IMR-90 (cell line): ENCODE results near the gene PARVB. TPM values are rescaled to one million over a fixed set of nuclear protein-coding genes. Genes with fewer than 3 reads are reported as not detected.

Experiments
- ATAC-seq: fragments of 200-7000 bp; cut with Tn5 transposase; 2 replicates; pipeline ENCODE4 v1.9.1; 2020; ENCODE audit warnings: low read depth, mild to moderate bottlenecking, moderate library complexity
- BruUV-seq: library from RNA; stranded (reverse); fragments of 400-500 nt; replicated peaks from 2 replicates; lab custom pipeline; 2021; lab: Mats Ljungman, UMichigan
- CTCF ChIA-PET: fragments of 300-600 bp; formaldehyde crosslinking; extraction: SDS; loops from one replicate; lab custom pipeline; 2021; ENCODE audit warnings: antibody characterized with exemption; lab: Yijun Ruan, JAX
- POLR2A ChIA-PET: fragments of 300-600 bp; sonication (Branson Sonifier 250); formaldehyde crosslinking; loops from one replicate; lab custom pipeline; 2022; ENCODE audit warnings: antibody characterized with exemption; ENCODE audit not compliant: unreplicated experiment; lab: Charles Lee
- DNase-seq: peaks from one replicate; pipeline ENCODE4 v3.0.0; 2013
- H2AFZ ChIP-seq: replicated peaks from 2 replicates; pipeline ENCODE3; 2013; ENCODE audit warnings: low read length, mild to moderate bottlenecking; ENCODE audit not compliant: poor library complexity
- H2AK5ac ChIP-seq: 2 replicates; pipeline ENCODE4 v1.6.1; 2013; ENCODE audit warnings: low read depth, low read length, inconsistent platforms
- H2AK9ac ChIP-seq: replicated peaks from 2 replicates; pipeline ENCODE3; 2013; ENCODE audit warnings: mild to moderate bottlenecking, low read depth, low read length, moderate library complexity; ENCODE audit not compliant: poor library complexity
- H2BK120ac ChIP-seq: 2 replicates; pipeline ENCODE4 v1.6.1; 2013; ENCODE audit warnings: low read depth, low read length, inconsistent platforms
- H2BK15ac ChIP-seq: 3 replicates; pipeline ENCODE4 v1.6.1; 2013; ENCODE audit warnings: low read depth, low read length, inconsistent platforms
- H2BK20ac ChIP-seq: 2 replicates; pipeline ENCODE4 v1.6.1; 2013; ENCODE audit warnings: low read depth, mild to moderate bottlenecking, inconsistent platforms, low read length, moderate library complexity
- H2BK5ac ChIP-seq: 2 replicates; pipeline ENCODE4 v1.6.1; 2013; ENCODE audit warnings: mild to moderate bottlenecking, low read depth, low read length, inconsistent platforms; ENCODE audit not compliant: poor library complexity, severe bottlenecking
- H3K14ac ChIP-seq: replicated peaks from 2 replicates; pipeline ENCODE4 v1.6.1; 2013; ENCODE audit warnings: low read depth, low read length, inconsistent platforms
- H3K18ac ChIP-seq: 2 replicates; pipeline ENCODE4 v1.6.1; 2013; ENCODE audit warnings: low read depth, low read length, control low read depth
- H3K23ac ChIP-seq: 2 replicates; pipeline ENCODE4 v1.6.1; 2013; ENCODE audit warnings: low read depth, low read length, inconsistent platforms
- H3K27ac ChIP-seq: 2 replicates; pipeline ENCODE4 v1.5.1; 2013; ENCODE audit warnings: mild to moderate bottlenecking, control low read depth, low read length; ENCODE audit not compliant: insufficient read depth
- H3K27me3 ChIP-seq: 2 replicates; pipeline ENCODE4 v1.6.1; 2013; ENCODE audit warnings: low read length; ENCODE audit not compliant: control insufficient read depth, insufficient read depth
- H3K36me3 ChIP-seq: 2 replicates; pipeline ENCODE4 v1.6.1; 2013; ENCODE audit warnings: low read length, mixed read lengths; ENCODE audit not compliant: control insufficient read depth, insufficient read depth
- H3K4ac ChIP-seq: 2 replicates; pipeline ENCODE4 v1.6.1; 2013; ENCODE audit warnings: low read depth, low read length, inconsistent platforms
- H3K4me1 ChIP-seq: 2 replicates; pipeline ENCODE4 v1.6.1; 2013; ENCODE audit warnings: low read length, mixed read lengths; ENCODE audit not compliant: control insufficient read depth, insufficient read depth
- H3K4me2 ChIP-seq: 2 replicates; pipeline ENCODE4 v1.6.1; 2013; ENCODE audit warnings: low read depth, mild to moderate bottlenecking, control low read depth, low read length, moderate library complexity
- H3K4me3 ChIP-seq: 2 replicates; pipeline ENCODE4 v1.5.1; 2013; ENCODE audit warnings: low read depth, mild to moderate bottlenecking, control low read depth, low read length, moderate library complexity; ENCODE audit not compliant: insufficient read depth
- H3K56ac ChIP-seq: 2 replicates; pipeline ENCODE4 v1.6.1; 2013; ENCODE audit warnings: low read length, inconsistent platforms; ENCODE audit not compliant: insufficient read depth; ENCODE audit errors: extremely low read depth
- H3K79me1 ChIP-seq, 2 experiments: 2 replicates each; pipeline ENCODE4 v1.6.1; 2013; ENCODE audit warnings: low read length in 2 of 2, inconsistent platforms in 1 of 2, low read depth in 1 of 2
- H3K9ac ChIP-seq: 2 replicates; pipeline ENCODE4 v1.6.1; 2013; ENCODE audit warnings: low read depth, low read length, control low read depth
- H3K9me1 ChIP-seq: 2 replicates; pipeline ENCODE4 v1.6.1; 2013; ENCODE audit warnings: low read length, inconsistent platforms; ENCODE audit not compliant: insufficient read depth
- H3K9me3 ChIP-seq: 2 replicates; pipeline ENCODE4 v1.6.1; 2013; ENCODE audit warnings: low read length; ENCODE audit not compliant: control insufficient read depth, insufficient read depth
- H4K20me1 ChIP-seq: 2 replicates; pipeline ENCODE4 v1.6.1; 2013; ENCODE audit warnings: low read length, inconsistent platforms; ENCODE audit not compliant: insufficient read depth
- H4K5ac ChIP-seq: 2 replicates; pipeline ENCODE4 v1.6.1; 2013; ENCODE audit warnings: mild to moderate bottlenecking, low read depth, low read length, control low read depth
- H4K8ac ChIP-seq, 2 experiments: 2 replicates each; pipeline ENCODE4 v1.6.1; 2013; ENCODE audit warnings: low read depth in 2 of 2, low read length in 2 of 2, control low read depth in 1 of 2, inconsistent platforms in 1 of 2
- H4K91ac ChIP-seq: 2 replicates; pipeline ENCODE4 v1.6.1; 2013; ENCODE audit warnings: low read depth, low read length, inconsistent platforms; ENCODE audit not compliant: insufficient read depth
- MAFK ChIP-seq: IDR thresholded peaks from 2 replicates; pipeline ENCODE4 v1.6.1; 2012; ENCODE audit warnings: low read depth, low read length, improper control_type of control experiment
- MXI1 ChIP-seq: IDR thresholded peaks from 2 replicates; pipeline ENCODE4 v1.6.1; 2012; ENCODE audit warnings: low read depth, mild to moderate bottlenecking, low read length, moderate library complexity, borderline replicate concordance
- RCOR1 ChIP-seq: IDR thresholded peaks from 2 replicates; pipeline ENCODE4 v1.6.1; 2012; ENCODE audit warnings: mild to moderate bottlenecking, low read length, improper control_type of control experiment; ENCODE audit not compliant: insufficient replicate concordance
- RFX5 ChIP-seq: IDR thresholded peaks from 2 replicates; pipeline ENCODE4 v1.8.0; 2012; ENCODE audit warnings: low read depth, mild to moderate bottlenecking, low read length, moderate library complexity
- WGBS, 2 experiments: methylation state at CpG; one replicate each; pipeline versions ENCODE4 v1.1.5 to v1.1.7; 2013; ENCODE audit warnings: missing lambda C conversion rate in 2 of 2; ENCODE audit not compliant: insufficient read length in 1 of 2; ENCODE audit errors: extremely low coverage in 2 of 2; 5-methylcytosine and 5-hydroxymethylcytosine counted together
- dilution Hi-C: fragments of 300-500 bp; cut with HindIII; formaldehyde crosslinking; loops from one replicate; pipeline ENCODE4 v1.14.3; 2018; ENCODE audit warnings: low sequenced_read_pairs; ENCODE audit not compliant: unreplicated experiment
- in situ Hi-C: fragments of 300-500 bp; cut with MboI; formaldehyde crosslinking; loops from 3 replicates; pipeline ENCODE4 v1.14.3; 2019; ENCODE audit warnings: low sequenced_read_pairs, inconsistent platforms, mixed read lengths
- intact Hi-C: fragments of 100-400 bp; cut with micrococcal nuclease; formaldehyde crosslinking; loops from 2 replicates; pipeline ENCODE4 v1.10.0; 2022
- polyA plus RNA-seq, 3 experiments: library from polyadenylated mRNA; depleted of rRNA; stranded (reverse); fragments of >200 nt; gene quantifications; 2 replicates each; pipeline ENCODE4 v1.2.3, GENCODE V29; 2012; ENCODE audit warnings: low replicate concordance in 1 of 3
- total RNA-seq: library from RNA; depleted of rRNA; stranded (reverse); fragments of >200 nt; gene quantifications from 2 replicates; pipeline ENCODE4 v1.2.3, GENCODE V29; 2012

Gene PARVB
- total and polyA plus RNA-seq, 2 of the 4 experiments (the other 2 are of a cell fraction) = 44.3 to 53.9 TPM

- H2BK5ac ChIP-seq = no peak overlapping the region
- in situ Hi-C loops (no loop called here), intact Hi-C loops (no loop called here), dilution Hi-C loops (no loop called here)
- no peak overlapping the region for H2BK15ac ChIP-seq
- no peaks in the 10 kb centered on the region for H3K36me3 ChIP-seq
- H2AK5ac ChIP-seq = no peak overlapping the region
- no peaks in the 10 kb centered on the region for H3K9me3 ChIP-seq
- H2BK20ac ChIP-seq = no peak overlapping the region
- no peak overlapping the region for H3K56ac ChIP-seq
- no peak overlapping the region for H2BK120ac ChIP-seq
- H3K4me1 ChIP-seq = peaks cover 6% of the 10 kb centered on the region
- no peak overlapping the region for H3K4me2 ChIP-seq
- no CpG with 5 or more reads among the region's 7 CpGs for WGBS, 2 experiments
- H3K79me1 ChIP-seq = peaks cover 24 to 72% of the 10 kb centered on the region in 2 experiments
- ChIA-PET POLR2A (no interaction called here), CTCF (no interaction called here)
- H3K14ac ChIP-seq = no peak overlapping the region
- no peak overlapping the region for H4K5ac ChIP-seq
- TF ChIP-seq MXI1 (no peak), MAFK (no peak), RCOR1 (no peak), RFX5 (no peak)
- no peak overlapping the region for H3K27ac ChIP-seq
- no peak for DNase-seq
- no peak overlapping the region for H3K9ac ChIP-seq
- H4K91ac ChIP-seq = no peak overlapping the region
- no peak overlapping the region for H2AK9ac ChIP-seq
- BruUV-seq = no TSS peak
- H2AFZ ChIP-seq = no peak overlapping the region
- H3K9me1 ChIP-seq = 0 out of 2 replicates have a peak, but pooled peaks cover 3% of the 10 kb centered on the region
- no peak overlapping the region for H3K18ac ChIP-seq
- H3K27me3 ChIP-seq = no peaks in the 10 kb centered on the region
- no peaks in the 10 kb centered on the region for H4K20me1 ChIP-seq
- no peak overlapping the region for H3K23ac ChIP-seq
- no peak for ATAC-seq
- no peak overlapping the region for H3K4ac ChIP-seq
- H4K8ac ChIP-seq = no peak overlapping the region
- no peak overlapping the region for H3K4me3 ChIP-seq
Observed at GRCh38 chr22:44028091-44028490, 4.0 kb downstream of the PARVB start.
